ENCODE data around the gene RAB27A. TPM values are rescaled to one million over a fixed set of nuclear protein-coding genes. Genes with fewer than 3 reads are reported as not detected.

Gene RAB27A
- total RNA-seq, 2 donors from 2014 or later: 46.0 to 69.6 TPM

GRCh38 chr15:55197719-55198118 is 91.9 kb downstream of the RAB27A start:
- H3K9ac ChIP-seq (ENCODE audit: low read depth in 2 of 2, low read length in 2 of 2): peak overlapping the region in 1 of 2 donors; percentile 87
- intact Hi-C loops (cut with DNase I): no loop called here
- peak overlapping the region; percentile 85 for H3K27ac ChIP-seq
- H3K36me3 ChIP-seq: no peaks in the 10 kb centered on the region
- H3K4me1 ChIP-seq: peaks cover 6% of the 10 kb centered on the region
- TF ChIP-seq, protein P1, sequence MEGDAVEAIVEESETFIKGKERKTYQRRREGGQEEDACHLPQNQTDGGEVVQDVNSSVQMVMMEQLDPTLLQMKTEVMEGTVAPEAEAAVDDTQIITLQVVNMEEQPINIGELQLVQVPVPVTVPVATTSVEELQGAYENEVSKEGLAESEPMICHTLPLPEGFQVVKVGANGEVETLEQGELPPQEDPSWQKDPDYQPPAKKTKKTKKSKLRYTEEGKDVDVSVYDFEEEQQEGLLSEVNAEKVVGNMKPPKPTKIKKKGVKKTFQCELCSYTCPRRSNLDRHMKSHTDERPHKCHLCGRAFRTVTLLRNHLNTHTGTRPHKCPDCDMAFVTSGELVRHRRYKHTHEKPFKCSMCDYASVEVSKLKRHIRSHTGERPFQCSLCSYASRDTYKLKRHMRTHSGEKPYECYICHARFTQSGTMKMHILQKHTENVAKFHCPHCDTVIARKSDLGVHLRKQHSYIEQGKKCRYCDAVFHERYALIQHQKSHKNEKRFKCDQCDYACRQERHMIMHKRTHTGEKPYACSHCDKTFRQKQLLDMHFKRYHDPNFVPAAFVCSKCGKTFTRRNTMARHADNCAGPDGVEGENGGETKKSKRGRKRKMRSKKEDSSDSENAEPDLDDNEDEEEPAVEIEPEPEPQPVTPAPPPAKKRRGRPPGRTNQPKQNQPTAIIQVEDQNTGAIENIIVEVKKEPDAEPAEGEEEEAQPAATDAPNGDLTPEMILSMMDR (IDR thresholded peaks at IDR 0.05): no peak
- no peak for DNase-seq
- H3K9me3 ChIP-seq: no peaks in the 10 kb centered on the region
- no peaks in the 10 kb centered on the region for H3K27me3 ChIP-seq
- H3K4me3 ChIP-seq: peak overlapping the region; percentile 72

DNA sequence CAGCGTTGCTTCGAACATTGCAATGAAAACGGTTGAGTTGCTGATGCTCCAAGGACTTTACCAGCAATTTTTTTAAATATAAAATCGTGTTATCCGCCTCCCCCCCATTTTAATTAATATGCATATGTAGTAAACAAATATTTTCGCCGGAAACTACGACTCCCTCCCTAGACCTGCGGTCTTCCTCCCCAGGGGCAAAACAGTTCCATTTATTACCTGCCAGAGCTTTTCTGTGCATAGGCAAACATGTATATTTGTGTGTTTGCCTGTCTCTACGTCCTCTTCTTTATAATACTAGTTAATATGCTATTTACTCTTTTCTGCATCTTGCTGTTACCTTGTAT is 92.3 kb downstream of the RAB27A start:
- intact Hi-C loops (cut with DNase I): no loop called here
- H3K4me3 ChIP-seq: peak overlapping the region; percentile 72
- no peaks in the 10 kb centered on the region for H3K27me3 ChIP-seq
- DNase-seq: no peak
- TF ChIP-seq, protein P1 (IDR thresholded peaks at IDR 0.05): no peak
- H3K4me1 ChIP-seq: peaks cover 6% of the 10 kb centered on the region
- H3K27ac ChIP-seq: peak overlapping the region; percentile 85
- H3K9me3 ChIP-seq: no peaks in the 10 kb centered on the region
- H3K9ac ChIP-seq (ENCODE audit: low read depth in 2 of 2, low read length in 2 of 2): peak overlapping the region; percentile 48 to 87
- no peaks in the 10 kb centered on the region for H3K36me3 ChIP-seq

DNA sequence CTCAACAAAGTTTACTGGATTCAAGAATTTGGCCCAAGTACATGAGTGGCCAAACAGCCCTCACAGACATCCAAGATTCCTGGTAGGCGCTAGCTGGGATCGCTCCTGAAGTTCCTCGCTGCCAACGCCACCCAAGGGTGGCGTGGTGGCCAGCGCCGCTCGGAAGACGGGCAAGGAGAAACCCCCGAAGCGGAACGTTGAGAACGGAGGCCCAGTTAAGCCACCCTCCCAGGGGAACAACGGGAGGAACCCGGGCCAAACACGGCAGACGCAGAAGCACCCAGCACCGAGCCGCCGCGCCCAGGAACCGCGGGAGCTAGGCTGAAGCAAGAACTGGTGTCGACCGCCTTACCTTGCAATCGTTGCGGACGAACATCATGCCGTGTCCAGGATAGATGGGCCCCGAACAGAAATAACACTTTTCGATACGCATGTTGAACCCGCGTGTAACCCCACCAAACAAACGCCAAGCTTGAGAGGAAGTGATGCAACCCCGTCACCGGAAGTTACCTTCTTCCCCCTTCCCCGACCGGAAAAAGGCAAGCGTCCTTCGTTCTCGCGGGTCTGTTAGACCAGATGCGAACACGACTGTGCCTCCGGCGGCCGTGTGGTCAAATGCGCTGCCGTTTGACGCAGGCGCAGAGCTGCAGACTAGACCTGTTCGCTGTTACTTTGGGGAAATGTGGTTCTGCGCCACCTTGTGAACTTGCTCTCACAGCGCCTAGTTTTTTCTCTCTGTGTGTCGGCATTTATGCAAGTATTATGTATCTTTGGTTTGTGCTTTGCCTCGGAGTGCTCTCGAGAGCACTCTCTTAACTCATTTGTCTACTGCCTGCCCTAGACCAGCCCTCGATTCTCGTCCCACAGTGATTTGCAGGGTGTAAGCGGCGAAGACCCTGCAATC is 92.9 kb downstream of the RAB27A start, which contains the start of gene RSL24D1:
RSL24D1 (minus strand) TSS at position 484 of the 904 bp plus-strand sequence; CDS start at position 433, 51 bp downstream.
- intact Hi-C loops (cut with DNase I): no loop called here
- no peaks in the 10 kb centered on the region for H3K9me3 ChIP-seq
- peak within 1 kb of the TSS; percentile 72 for H3K4me3 ChIP-seq

GRCh38 chr15:55195996-55196395 is 93.6 kb downstream of the RAB27A start:
- Histone ChIP-seq H3K27ac (peak overlapping the region; percentile 85), H3K27me3 (no peaks in the 10 kb centered on the region), H3K9ac (ENCODE audit: low read depth in 2 of 2, low read length in 2 of 2) (peak overlapping the region; percentile 82 to 87), H3K4me1 (peaks cover 6% of the 10 kb centered on the region), H3K4me3 (peak overlapping the region; percentile 72), H3K9me3 (no peaks in the 10 kb centered on the region), H3K36me3 (no peaks in the 10 kb centered on the region)
- intact Hi-C loops (cut with DNase I): no loop called here
- peak; percentile 17 for DNase-seq
- TF ChIP-seq, protein P1 (IDR thresholded peaks at IDR 0.05): no peak

More for the DNA sequence above, 92.9 kb downstream of the RAB27A start, which contains the start of gene RSL24D1:
- TF ChIP-seq, protein P1 (IDR thresholded peaks at IDR 0.05): no peak
- DNase-seq: peak; percentile 96
- H3K36me3 ChIP-seq: no peaks in the 10 kb centered on the region
- peaks cover 6% of the 10 kb centered on the region for H3K4me1 ChIP-seq
- peak within 1 kb of the TSS; percentile 82 to 87 for H3K9ac ChIP-seq (ENCODE audit: low read depth in 2 of 2, low read length in 2 of 2)
- H3K27me3 ChIP-seq: no peaks in the 10 kb centered on the region
- H3K27ac ChIP-seq: peak within 1 kb of the TSS; percentile 85

GRCh38 chr15:55194256-55194655 is 95.4 kb downstream of the RAB27A start:
- Histone ChIP-seq H3K27ac (no peak overlapping the region), H3K36me3 (no peaks in the 10 kb centered on the region), H3K4me3 (no peak overlapping the region), H3K9me3 (no peaks in the 10 kb centered on the region), H3K27me3 (no peaks in the 10 kb centered on the region), H3K9ac (ENCODE audit: low read depth in 2 of 2, low read length in 2 of 2) (no peak overlapping the region), H3K4me1 (peaks cover 6% of the 10 kb centered on the region)
- no peak for DNase-seq
- TF ChIP-seq, protein P1 (IDR thresholded peaks at IDR 0.05): no peak
- intact Hi-C loops (cut with DNase I): no loop called here
